Measurements from ENCODE around the gene ZNF37A.
A peak's percentile ranks its signal among the peaks of the same experiment; 100 is the strongest.

ZNF37A gene

DNA sequence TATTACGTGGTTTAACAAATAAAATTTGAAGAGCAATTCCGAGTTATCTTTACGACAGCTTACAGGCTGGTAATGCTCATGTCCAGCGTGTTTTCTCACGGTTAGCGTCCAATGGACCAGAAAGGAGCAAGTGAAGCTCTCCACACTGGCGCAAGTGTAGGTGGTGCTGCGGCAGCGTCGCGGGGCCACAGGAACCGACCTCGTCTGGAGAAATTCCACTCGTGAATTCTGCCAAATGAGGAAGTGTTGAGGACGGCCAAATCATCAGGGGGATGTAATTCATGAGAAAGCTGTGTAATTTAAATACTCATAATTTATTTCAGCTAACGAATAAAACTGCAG is 350 bp upstream of the ZNF37A start:
- H3K4me3 ChIP-seq (ENCODE audit: low read depth in 1 of 2, low read length in 2 of 2), result peak overlapping the region; percentile 67 to 89
- H3K36me3 ChIP-seq (ENCODE audit: insufficient read depth, low read length), result peaks cover 16% of the 10 kb centered on the region
- peaks cover 11% of the 10 kb centered on the region for H3K4me1 ChIP-seq (ENCODE audit: insufficient read depth, low read length)
- no peaks in the 10 kb centered on the region for H3K27me3 ChIP-seq (ENCODE audit: control insufficient read depth in 1 of 2, insufficient read depth in 2 of 2, low read length in 2 of 2)
- H3K27ac ChIP-seq (ENCODE audit: low read depth, low read length), result peak overlapping the region; percentile 84
- no peaks in the 10 kb centered on the region for H3K9me3 ChIP-seq (ENCODE audit: low read length)
- H3K9ac ChIP-seq (ENCODE audit: low read length), result peak overlapping the region; percentile 49

DNA sequence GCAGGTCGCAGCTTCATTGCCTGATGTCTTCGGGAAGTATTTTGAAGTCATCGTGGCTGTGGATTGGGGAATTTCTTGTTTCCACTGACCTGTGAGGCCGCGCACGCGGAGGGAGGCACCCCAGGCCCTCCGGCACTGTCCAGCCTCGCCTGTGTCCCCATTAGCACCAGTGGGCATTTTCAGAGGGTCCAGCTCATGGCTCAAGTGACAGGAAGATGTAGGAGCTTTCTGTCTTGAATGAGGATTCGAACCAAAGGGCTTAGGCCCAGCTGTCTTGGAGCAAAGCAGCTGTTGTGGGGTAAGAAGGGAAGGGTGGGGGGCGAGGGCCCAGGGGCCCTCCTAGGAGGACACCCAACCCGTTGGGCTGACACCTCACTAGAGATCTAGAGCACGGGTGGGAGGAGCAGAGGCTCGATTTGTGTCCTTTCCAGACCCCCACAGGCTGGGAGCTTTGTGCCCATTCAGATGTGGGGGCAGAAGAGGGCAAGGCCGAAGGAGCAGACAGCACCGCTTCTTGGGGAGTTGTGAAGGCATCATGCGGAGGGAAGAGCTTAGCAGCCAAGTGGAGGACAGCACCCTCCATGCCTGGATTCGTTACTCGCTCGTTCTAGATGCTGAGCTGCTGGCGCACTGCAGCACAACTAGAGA is 914 bp downstream of the ZNF37A start:
- Histone ChIP-seq H3K9me3 (ENCODE audit: low read length) (no peaks in the 10 kb centered on the region), H3K9ac (ENCODE audit: low read length) (peak overlapping the region; percentile 77), H3K36me3 (ENCODE audit: insufficient read depth, low read length) (peaks cover 17% of the 10 kb centered on the region), H3K4me1 (ENCODE audit: insufficient read depth, low read length) (peaks cover 11% of the 10 kb centered on the region), H3K27ac (ENCODE audit: low read depth, low read length) (peak overlapping the region; percentile 84), H3K27me3 (ENCODE audit: control insufficient read depth in 1 of 2, insufficient read depth in 2 of 2, low read length in 2 of 2) (no peaks in the 10 kb centered on the region), H3K4me3 (ENCODE audit: low read depth in 1 of 2, low read length in 2 of 2) (peak overlapping the region; percentile 89 to 98)

DNA sequence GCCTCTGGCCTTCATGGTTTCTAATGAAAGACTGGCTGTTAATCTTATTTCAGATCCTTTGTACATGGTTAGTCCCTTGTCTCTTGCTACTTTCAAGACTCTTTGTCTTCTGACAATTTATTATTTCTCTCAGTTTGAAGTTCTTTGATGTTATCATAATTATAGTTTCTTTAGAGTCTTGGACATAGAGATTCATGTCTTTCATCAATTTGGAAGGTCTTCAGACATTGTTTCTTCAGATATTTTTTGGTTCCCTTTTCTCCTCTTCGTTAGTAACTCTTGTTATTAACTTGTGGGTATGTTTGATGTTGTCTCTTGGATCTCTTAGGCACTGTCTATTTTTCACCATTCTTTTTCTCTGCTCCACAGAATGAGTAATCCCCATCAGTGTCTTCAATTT is 8.7 kb downstream of the ZNF37A start:
- no peak overlapping the region for H3K4me3 ChIP-seq (ENCODE audit: low read depth in 1 of 2, low read length in 2 of 2)
- no peaks in the 10 kb centered on the region for H3K27me3 ChIP-seq (ENCODE audit: control insufficient read depth in 1 of 2, insufficient read depth in 2 of 2, low read length in 2 of 2)
- no peaks in the 10 kb centered on the region for H3K4me1 ChIP-seq (ENCODE audit: insufficient read depth, low read length)
- H3K9me3 ChIP-seq (ENCODE audit: low read length), result peaks cover 32% of the 10 kb centered on the region
- peaks cover 34% of the 10 kb centered on the region for H3K36me3 ChIP-seq (ENCODE audit: insufficient read depth, low read length)
- no peak overlapping the region for H3K9ac ChIP-seq (ENCODE audit: low read length)
- no peak overlapping the region for H3K27ac ChIP-seq (ENCODE audit: low read depth, low read length)

DNA sequence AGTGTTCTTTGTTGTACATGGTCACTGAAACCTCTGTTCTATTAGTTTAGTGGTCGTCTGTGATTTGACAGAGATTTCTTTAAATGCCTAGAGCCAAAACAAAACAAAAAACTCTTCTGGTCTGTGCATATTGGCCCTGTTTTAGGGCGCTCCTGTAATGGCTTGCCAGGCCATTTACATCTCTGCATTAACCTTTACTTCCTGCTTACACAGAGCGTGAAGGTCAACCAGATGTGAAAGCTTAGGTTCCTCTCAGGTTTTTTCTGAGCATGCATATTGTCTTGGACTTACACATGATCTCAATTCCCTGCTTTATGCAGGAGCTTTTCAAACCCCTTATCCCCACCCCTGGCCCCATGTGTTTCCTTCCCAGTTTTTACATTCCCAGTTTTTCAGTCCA is 9.6 kb downstream of the ZNF37A start:
- H3K9ac ChIP-seq (ENCODE audit: low read length), result no peak overlapping the region
- H3K4me1 ChIP-seq (ENCODE audit: insufficient read depth, low read length), result no peaks in the 10 kb centered on the region
- H3K27ac ChIP-seq (ENCODE audit: low read depth, low read length), result no peak overlapping the region
- H3K4me3 ChIP-seq (ENCODE audit: low read depth in 1 of 2, low read length in 2 of 2), result peak overlapping the region in 1 of 2 donors; percentile 32
- peaks cover 34% of the 10 kb centered on the region for H3K9me3 ChIP-seq (ENCODE audit: low read length)
- H3K27me3 ChIP-seq (ENCODE audit: control insufficient read depth in 1 of 2, insufficient read depth in 2 of 2, low read length in 2 of 2), result no peaks in the 10 kb centered on the region
- H3K36me3 ChIP-seq (ENCODE audit: insufficient read depth, low read length), result peaks cover 27% of the 10 kb centered on the region

DNA sequence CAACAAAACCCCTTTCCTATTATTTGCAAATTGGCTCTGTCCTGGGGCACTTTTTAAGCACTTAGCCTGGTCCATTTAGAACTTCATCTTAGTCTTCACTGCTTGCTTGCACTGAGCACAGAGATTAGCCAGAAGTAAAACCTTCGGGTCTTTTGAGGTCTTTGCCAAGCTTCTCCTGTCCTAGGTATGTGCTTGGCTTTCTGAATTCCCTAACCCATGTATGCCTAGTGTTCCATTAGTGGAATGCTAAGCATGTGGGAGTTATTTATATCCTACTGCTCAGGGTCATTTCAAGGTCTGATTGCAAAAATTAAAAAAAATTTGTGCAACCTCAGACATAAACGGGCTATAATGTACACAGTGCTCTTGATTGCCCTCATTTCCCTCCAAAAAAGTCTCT is 18.0 kb downstream of the ZNF37A start:
- Histone ChIP-seq H3K9me3 (ENCODE audit: low read length) (peaks cover 51% of the 10 kb centered on the region), H3K27me3 (ENCODE audit: control insufficient read depth in 1 of 2, insufficient read depth in 2 of 2, low read length in 2 of 2) (no peaks in the 10 kb centered on the region), H3K4me1 (ENCODE audit: insufficient read depth, low read length) (no peaks in the 10 kb centered on the region), H3K9ac (ENCODE audit: low read length) (no peak overlapping the region), H3K4me3 (ENCODE audit: low read depth in 1 of 2, low read length in 2 of 2) (no peak overlapping the region), H3K27ac (ENCODE audit: low read depth, low read length) (no peak overlapping the region), H3K36me3 (ENCODE audit: insufficient read depth, low read length) (peaks cover 33% of the 10 kb centered on the region)

DNA sequence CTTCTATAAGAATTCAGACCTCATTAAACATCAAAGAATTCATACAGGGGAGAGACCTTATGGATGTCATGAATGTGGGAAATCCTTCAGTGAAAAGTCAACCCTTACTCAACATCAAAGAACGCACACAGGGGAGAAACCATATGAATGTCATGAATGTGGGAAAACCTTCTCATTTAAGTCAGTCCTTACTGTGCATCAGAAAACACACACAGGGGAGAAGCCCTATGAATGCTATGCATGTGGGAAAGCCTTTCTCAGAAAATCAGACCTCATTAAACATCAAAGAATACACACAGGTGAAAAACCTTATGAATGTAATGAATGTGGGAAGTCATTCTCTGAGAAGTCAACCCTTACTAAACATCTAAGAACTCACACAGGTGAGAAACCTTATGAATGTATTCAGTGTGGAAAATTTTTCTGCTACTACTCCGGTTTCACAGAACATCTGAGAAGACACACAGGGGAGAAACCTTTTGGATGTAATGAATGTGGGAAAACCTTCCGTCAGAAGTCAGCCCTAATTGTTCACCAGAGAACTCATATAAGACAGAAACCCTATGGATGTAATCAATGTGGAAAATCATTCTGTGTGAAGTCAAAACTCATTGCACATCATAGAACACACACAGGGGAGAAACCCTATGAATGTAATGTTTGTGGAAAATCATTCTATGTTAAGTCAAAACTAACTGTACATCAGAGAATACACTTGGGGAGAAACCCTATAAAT is 24.1 kb downstream of the ZNF37A start:
- Histone ChIP-seq H3K4me3 (ENCODE audit: low read depth in 1 of 2, low read length in 2 of 2) (peak overlapping the region in 1 of 2 donors; percentile 25), H3K27me3 (ENCODE audit: control insufficient read depth in 1 of 2, insufficient read depth in 2 of 2, low read length in 2 of 2) (no peaks in the 10 kb centered on the region), H3K4me1 (ENCODE audit: insufficient read depth, low read length) (no peaks in the 10 kb centered on the region), H3K36me3 (ENCODE audit: insufficient read depth, low read length) (peaks cover 46% of the 10 kb centered on the region), H3K9ac (ENCODE audit: low read length) (no peak overlapping the region), H3K9me3 (ENCODE audit: low read length) (peaks cover 88% of the 10 kb centered on the region), H3K27ac (ENCODE audit: low read depth, low read length) (no peak overlapping the region)

DNA sequence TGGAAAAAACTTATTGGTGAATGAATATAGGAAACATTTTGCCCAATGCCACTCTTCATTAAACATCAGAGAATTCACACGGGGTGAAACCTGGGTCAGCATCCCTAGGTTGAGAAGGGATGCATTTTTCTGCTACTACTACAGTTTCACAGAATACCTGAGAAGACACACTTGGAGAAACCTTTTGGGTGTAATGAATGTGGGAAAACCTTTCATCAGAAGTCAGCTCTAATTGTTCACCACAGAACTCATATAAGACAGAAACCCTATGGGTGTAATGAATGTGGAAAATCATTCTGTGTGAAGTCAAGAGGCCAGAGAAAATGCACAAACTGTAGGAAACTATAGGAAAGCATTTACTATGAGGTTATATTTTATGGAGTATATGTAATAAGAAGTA is 24.9 kb downstream of the ZNF37A start:
- H3K36me3 ChIP-seq (ENCODE audit: insufficient read depth, low read length), result peaks cover 40% of the 10 kb centered on the region
- H3K4me3 ChIP-seq (ENCODE audit: low read depth in 1 of 2, low read length in 2 of 2), result no peak overlapping the region
- H3K9ac ChIP-seq (ENCODE audit: low read length), result no peak overlapping the region
- no peaks in the 10 kb centered on the region for H3K27me3 ChIP-seq (ENCODE audit: control insufficient read depth in 1 of 2, insufficient read depth in 2 of 2, low read length in 2 of 2)
- no peaks in the 10 kb centered on the region for H3K4me1 ChIP-seq (ENCODE audit: insufficient read depth, low read length)
- H3K9me3 ChIP-seq (ENCODE audit: low read length), result peaks cover 83% of the 10 kb centered on the region
- no peak overlapping the region for H3K27ac ChIP-seq (ENCODE audit: low read depth, low read length)

DNA sequence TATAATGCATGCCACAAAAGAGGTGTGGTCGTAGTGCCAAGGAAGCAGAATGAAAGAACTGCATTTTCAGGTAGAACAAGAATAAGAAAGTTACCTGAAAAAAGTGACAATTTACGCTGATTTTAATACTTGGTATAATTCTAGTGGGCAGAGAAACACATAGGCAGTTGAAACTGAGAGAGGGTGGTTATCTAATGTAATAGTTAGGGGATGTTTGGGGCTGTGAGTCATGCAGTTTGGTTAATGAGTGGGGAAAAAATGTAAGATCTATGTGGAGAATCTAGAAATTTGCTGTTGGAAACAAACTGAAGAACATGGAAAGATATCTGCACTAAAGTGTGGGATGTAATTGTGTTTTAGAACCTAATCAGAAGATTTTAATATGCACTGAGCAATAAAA is 33.7 kb downstream of the ZNF37A start:
- Histone ChIP-seq H3K9me3 (ENCODE audit: low read length) (peaks cover 23% of the 10 kb centered on the region), H3K4me3 (ENCODE audit: low read depth in 1 of 2, low read length in 2 of 2) (no peak overlapping the region), H3K27me3 (ENCODE audit: control insufficient read depth in 1 of 2, insufficient read depth in 2 of 2, low read length in 2 of 2) (no peaks in the 10 kb centered on the region), H3K27ac (ENCODE audit: low read depth, low read length) (no peak overlapping the region), H3K36me3 (ENCODE audit: insufficient read depth, low read length) (no peaks in the 10 kb centered on the region), H3K4me1 (ENCODE audit: insufficient read depth, low read length) (no peaks in the 10 kb centered on the region), H3K9ac (ENCODE audit: low read length) (no peak overlapping the region)

DNA sequence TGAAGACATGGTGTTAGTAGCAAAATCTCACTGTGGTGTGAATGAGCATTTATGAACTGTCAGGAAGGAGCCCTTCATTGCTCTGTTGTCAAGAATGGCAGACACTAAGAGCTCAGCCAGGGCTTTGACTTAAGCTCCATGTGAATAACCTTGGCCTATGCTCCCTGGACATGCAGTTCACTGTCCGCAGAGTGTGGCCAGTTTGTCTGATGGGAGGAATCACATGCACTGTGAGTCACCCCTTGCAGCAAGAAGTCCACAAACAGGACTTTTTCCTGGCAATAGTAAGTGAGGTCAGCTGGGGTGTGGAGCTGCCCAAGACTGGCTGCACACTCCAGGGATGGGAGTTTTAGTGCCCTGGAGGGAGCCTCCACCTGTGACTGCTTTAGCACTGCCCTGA is 49.5 kb downstream of the ZNF37A start:
- Histone ChIP-seq H3K9me3 (ENCODE audit: low read length) (no peaks in the 10 kb centered on the region), H3K27me3 (ENCODE audit: control insufficient read depth in 1 of 2, insufficient read depth in 2 of 2, low read length in 2 of 2) (no peaks in the 10 kb centered on the region), H3K9ac (ENCODE audit: low read length) (no peak overlapping the region), H3K4me3 (ENCODE audit: low read depth in 1 of 2, low read length in 2 of 2) (no peak overlapping the region), H3K4me1 (ENCODE audit: insufficient read depth, low read length) (no peaks in the 10 kb centered on the region), H3K36me3 (ENCODE audit: insufficient read depth, low read length) (peaks cover 6% of the 10 kb centered on the region), H3K27ac (ENCODE audit: low read depth, low read length) (no peak overlapping the region)

DNA sequence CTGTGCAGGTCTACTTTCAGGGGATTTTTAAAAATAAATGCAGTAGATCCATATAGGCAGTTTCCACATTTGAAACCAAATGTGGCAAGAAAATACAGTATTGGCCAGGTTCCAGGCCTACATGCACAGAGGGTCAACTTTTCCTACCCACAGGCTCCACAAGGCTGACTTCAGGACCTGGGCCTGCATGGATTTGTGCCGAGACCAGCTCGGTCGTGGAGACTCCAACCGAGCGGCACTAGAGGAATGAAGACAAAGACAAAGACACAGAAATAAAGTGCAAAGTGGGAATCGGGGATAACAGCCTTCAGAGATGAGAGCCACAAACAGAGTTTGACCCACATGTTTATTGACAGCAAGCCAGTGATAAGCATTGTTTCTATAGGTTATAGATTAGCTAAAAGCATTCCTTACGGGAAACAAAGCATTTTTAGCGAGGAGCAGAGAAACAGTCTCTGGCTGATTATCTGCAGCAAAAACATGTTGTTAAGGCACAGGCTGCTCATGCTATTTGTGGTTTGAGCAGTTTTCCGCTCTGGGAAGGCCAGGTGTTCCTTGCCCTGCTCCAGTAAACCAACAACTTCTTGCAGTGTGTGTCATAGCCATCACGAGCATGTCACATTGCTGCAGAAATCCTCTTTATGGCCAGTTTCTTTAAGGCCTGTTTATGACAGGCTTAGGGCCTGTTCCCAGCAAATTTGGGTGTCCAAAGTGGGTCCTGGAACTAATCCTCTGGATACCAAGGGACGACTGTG is 52.6 kb downstream of the ZNF37A start:
- H3K27me3 ChIP-seq (ENCODE audit: control insufficient read depth in 1 of 2, insufficient read depth in 2 of 2, low read length in 2 of 2), result no peaks in the 10 kb centered on the region
- no peaks in the 10 kb centered on the region for H3K36me3 ChIP-seq (ENCODE audit: insufficient read depth, low read length)
- no peak overlapping the region for H3K9ac ChIP-seq (ENCODE audit: low read length)
- no peak overlapping the region for H3K27ac ChIP-seq (ENCODE audit: low read depth, low read length)
- no peak overlapping the region for H3K4me3 ChIP-seq (ENCODE audit: low read depth in 1 of 2, low read length in 2 of 2)
- no peaks in the 10 kb centered on the region for H3K4me1 ChIP-seq (ENCODE audit: insufficient read depth, low read length)
- H3K9me3 ChIP-seq (ENCODE audit: low read length), result no peaks in the 10 kb centered on the region

DNA sequence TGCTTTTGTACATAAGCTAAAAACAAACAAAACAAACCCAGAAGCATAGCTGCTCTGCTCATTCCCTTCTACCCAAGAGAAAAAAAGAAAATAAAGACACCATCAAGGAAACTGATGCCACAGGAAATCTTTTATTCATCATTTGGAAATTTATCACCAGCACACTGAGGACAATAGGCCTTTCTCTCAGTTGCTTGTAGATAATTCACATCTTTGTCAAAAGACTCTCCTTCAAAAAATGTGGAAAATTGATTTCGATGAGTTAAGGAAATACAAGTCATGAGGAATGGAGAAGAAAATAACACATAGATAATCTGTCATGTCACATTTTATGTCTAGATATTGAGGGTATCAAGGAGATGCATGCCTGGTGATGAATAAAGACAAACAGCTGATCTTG is 53.5 kb downstream of the ZNF37A start:
- H3K9me3 ChIP-seq (ENCODE audit: low read length), result no peaks in the 10 kb centered on the region
- no peak overlapping the region for H3K4me3 ChIP-seq (ENCODE audit: low read depth in 1 of 2, low read length in 2 of 2)
- no peaks in the 10 kb centered on the region for H3K36me3 ChIP-seq (ENCODE audit: insufficient read depth, low read length)
- no peaks in the 10 kb centered on the region for H3K27me3 ChIP-seq (ENCODE audit: control insufficient read depth in 1 of 2, insufficient read depth in 2 of 2, low read length in 2 of 2)
- H3K27ac ChIP-seq (ENCODE audit: low read depth, low read length), result no peak overlapping the region
- no peak overlapping the region for H3K9ac ChIP-seq (ENCODE audit: low read length)
- H3K4me1 ChIP-seq (ENCODE audit: insufficient read depth, low read length), result no peaks in the 10 kb centered on the region

Measured in muscle layer of colon (tissue), 2 donors.